SU-DHL-6 (cell line): ENCODE measurements around the gene MYH16.

ENCODE experiments used
- H2AFZ ChIP-seq: fragments of 200-600 bp; sonication (generic); 2 replicates; pipeline ENCODE4 v1.6.1; 2014; ENCODE audit warnings: low read depth, mild to moderate bottlenecking, moderate library complexity, mixed read lengths, antibody characterized with exemption, low read length; ENCODE audit not compliant: severe bottlenecking
- H3F3A ChIP-seq: fragments of 200-600 bp; shearing (Covaris generic); 2 replicates; pipeline ENCODE4 v1.6.0; 2016; ENCODE audit warnings: antibody characterized with exemption, mild to moderate bottlenecking; ENCODE audit not compliant: insufficient read depth
- H3K27ac ChIP-seq: fragments of 200-600 bp; sonication (generic); 2 replicates; pipeline ENCODE4 v1.5.1; 2016; ENCODE audit warnings: low read depth, mild to moderate bottlenecking, low read length, moderate library complexity, mixed read lengths
- H3K27me3 ChIP-seq: fragments of 200-600 bp; sonication (generic), shearing (Covaris generic); 2 replicates; pipeline ENCODE4 v1.6.0; 2014; ENCODE audit warnings: mild to moderate bottlenecking, low read length
- H3K36me3 ChIP-seq: fragments of 200-600 bp; sonication (generic); 2 replicates; pipeline ENCODE4 v1.6.1; 2014; ENCODE audit warnings: mild to moderate bottlenecking, low read length, mixed read lengths
- H3K4me2 ChIP-seq: fragments of 300-600, 200-600 bp; shearing (Covaris generic), sonication (generic); 2 replicates; pipeline ENCODE4 v1.6.0; 2014; ENCODE audit warnings: low read length, low read depth, mild to moderate bottlenecking; ENCODE audit not compliant: poor library complexity, severe bottlenecking
- H3K4me3 ChIP-seq: fragments of 200-600 bp; sonication (generic); 2 replicates; pipeline ENCODE4 v1.5.1; 2014; ENCODE audit warnings: antibody characterized with exemption, low read length, mild to moderate bottlenecking, mixed read lengths; ENCODE audit not compliant: insufficient read depth, poor library complexity, severe bottlenecking
- H3K79me2 ChIP-seq: fragments of 200-600 bp; sonication (generic); 2 replicates; pipeline ENCODE4 v1.6.1; 2014; ENCODE audit warnings: mild to moderate bottlenecking, low read length, moderate library complexity; ENCODE audit not compliant: insufficient read depth
- H3K9ac ChIP-seq: fragments of 200-600 bp; sonication (generic); 2 replicates; pipeline ENCODE4 v1.7.0; 2014; ENCODE audit warnings: mild to moderate bottlenecking, low read length
- H3K9me2 ChIP-seq: fragments of 200-600 bp; sonication (generic); replicated peaks from 2 replicates; pipeline ENCODE4 v1.6.1; 2014; ENCODE audit warnings: low read length; ENCODE audit not compliant: insufficient read depth
- H3K9me3 ChIP-seq: fragments of 200-600 bp; sonication (generic); 2 replicates; pipeline ENCODE4 v1.6.1; 2014; ENCODE audit warnings: low read length, mixed read lengths; ENCODE audit not compliant: insufficient read depth
- H4K20me1 ChIP-seq: fragments of 200-600 bp; sonication (generic); 2 replicates; pipeline ENCODE4 v1.6.1; 2014; ENCODE audit warnings: low read depth, mild to moderate bottlenecking, antibody characterized with exemption, low read length, moderate library complexity, mixed read lengths
- EZH2phosphoT487 ChIP-seq: fragments of 200-600 bp; sonication (generic), shearing (Covaris generic); conservative IDR thresholded peaks from 2 replicates; pipeline ENCODE4 v1.6.1; 2018; ENCODE audit warnings: mild to moderate bottlenecking, antibody characterized with exemption, low read length, moderate library complexity, mixed read lengths
- TF ChIP-seq, protein P1 (sequence below): fragments of 200-600 bp; sonication (generic); IDR thresholded peaks from one replicate; pipeline ENCODE4 v1.5.1; 2017; ENCODE audit warnings: antibody characterized with exemption, mild to moderate bottlenecking, low read length, moderate library complexity; ENCODE audit not compliant: insufficient read depth, poor library complexity, severe bottlenecking

The MYH16 gene

DNA sequence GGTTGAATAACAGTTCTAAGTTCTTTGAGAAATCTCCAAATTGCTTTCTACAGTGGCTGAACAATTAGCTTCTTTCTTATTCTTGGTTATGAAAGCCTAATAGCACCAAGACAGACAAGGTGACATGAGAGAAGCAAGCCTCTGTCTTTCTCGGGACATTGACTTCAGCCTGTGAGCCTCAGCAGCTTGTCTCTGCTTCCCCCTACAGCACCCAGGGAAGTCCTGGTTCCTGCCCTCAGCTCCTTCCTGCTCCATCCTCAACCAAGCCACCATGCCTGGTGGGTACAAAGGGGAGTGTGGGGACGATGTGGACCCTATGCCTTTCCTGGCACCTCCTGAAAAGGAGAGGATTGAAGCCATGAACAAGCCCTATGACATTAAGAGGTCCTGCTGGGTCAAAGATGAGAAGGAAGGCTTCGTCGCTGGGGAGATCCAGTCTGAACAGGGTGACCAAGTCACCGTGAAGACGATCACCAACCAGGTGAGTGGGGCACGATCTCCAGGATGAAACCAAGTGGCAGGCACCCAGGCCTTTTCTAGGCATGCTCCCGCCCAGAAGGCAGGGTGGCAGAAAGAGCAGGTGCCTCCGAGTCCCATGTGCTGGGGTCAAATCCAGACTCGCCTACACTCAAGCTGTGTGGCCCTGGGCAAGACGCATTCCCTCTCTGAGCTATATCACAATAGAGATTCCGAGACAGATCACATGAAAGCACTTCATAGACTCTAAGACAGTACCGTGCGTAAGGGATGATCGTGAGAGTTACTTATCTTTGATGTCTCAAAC is 33.9 kb upstream of the MYH16 start:
- Histone ChIP-seq H3K27ac (no peak overlapping the region), H2AFZ (no peak overlapping the region), H4K20me1 (no peaks in the 10 kb centered on the region), H3K36me3 (no peaks in the 10 kb centered on the region), H3K27me3 (no peaks in the 10 kb centered on the region), H3K9ac (no peak overlapping the region), H3F3A (no peaks in the 10 kb centered on the region), H3K9me3 (no peaks in the 10 kb centered on the region), H3K4me3 (no peak overlapping the region), H3K4me2 (no peak overlapping the region), H3K79me2 (no peaks in the 10 kb centered on the region), H3K9me2 (no peaks in the 10 kb centered on the region)
- TF ChIP-seq EZH2phosphoT487, result no peak
- TF ChIP-seq, protein P1, sequence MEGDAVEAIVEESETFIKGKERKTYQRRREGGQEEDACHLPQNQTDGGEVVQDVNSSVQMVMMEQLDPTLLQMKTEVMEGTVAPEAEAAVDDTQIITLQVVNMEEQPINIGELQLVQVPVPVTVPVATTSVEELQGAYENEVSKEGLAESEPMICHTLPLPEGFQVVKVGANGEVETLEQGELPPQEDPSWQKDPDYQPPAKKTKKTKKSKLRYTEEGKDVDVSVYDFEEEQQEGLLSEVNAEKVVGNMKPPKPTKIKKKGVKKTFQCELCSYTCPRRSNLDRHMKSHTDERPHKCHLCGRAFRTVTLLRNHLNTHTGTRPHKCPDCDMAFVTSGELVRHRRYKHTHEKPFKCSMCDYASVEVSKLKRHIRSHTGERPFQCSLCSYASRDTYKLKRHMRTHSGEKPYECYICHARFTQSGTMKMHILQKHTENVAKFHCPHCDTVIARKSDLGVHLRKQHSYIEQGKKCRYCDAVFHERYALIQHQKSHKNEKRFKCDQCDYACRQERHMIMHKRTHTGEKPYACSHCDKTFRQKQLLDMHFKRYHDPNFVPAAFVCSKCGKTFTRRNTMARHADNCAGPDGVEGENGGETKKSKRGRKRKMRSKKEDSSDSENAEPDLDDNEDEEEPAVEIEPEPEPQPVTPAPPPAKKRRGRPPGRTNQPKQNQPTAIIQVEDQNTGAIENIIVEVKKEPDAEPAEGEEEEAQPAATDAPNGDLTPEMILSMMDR, result no peak

DNA sequence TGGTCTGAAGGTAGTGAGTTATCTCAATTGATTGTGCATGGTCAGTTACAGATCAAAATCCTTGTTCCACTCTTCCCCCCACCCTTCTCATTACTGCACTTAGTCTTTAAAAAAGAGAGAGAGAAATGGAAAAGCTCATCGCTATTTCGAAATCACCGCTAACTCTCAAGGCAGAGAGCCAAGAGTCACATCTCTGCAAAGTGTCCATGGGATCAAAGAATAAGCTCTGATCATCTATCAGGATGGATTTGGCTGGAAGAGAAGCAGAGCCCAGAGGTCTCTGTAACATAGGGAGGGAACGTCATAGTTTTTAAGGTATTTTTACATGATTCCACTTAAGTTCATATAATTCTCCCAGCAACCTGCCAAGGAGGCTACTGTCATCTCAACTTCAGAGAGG is 30.0 kb upstream of the MYH16 start:
- Histone ChIP-seq H3K9me2 (no peaks in the 10 kb centered on the region), H3K4me3 (no peak overlapping the region), H3K9ac (no peak overlapping the region), H3F3A (no peaks in the 10 kb centered on the region), H3K4me2 (no peak overlapping the region), H4K20me1 (no peaks in the 10 kb centered on the region), H3K27me3 (no peaks in the 10 kb centered on the region), H2AFZ (no peak overlapping the region), H3K36me3 (no peaks in the 10 kb centered on the region), H3K9me3 (no peaks in the 10 kb centered on the region), H3K27ac (no peak overlapping the region), H3K79me2 (no peaks in the 10 kb centered on the region)
- TF ChIP-seq EZH2phosphoT487, result no peak
- TF ChIP-seq, protein P1, result no peak

DNA sequence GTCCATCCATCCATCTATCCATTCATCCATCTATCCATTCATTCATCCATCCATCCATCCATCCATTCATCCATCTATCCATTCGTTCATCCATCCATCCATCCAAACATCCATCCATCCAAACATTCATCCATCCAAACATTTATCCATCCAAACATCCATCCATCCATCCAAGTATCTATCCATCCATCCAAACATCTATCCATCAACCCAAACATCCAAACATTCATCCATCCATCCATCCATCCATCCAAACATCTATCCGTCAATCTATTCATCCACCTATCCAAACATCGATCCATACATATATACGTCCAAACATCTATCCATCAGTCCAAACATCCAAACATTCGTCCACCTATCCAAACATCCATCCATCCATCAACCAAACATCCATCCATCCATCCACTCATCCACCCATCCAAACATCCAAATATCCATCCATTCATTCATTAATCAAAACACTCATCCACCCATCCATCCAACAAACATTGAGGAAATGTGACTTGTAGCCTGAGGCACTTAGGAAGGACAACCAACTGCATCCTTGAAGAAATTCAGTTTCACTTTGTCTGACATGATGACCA is 28.8 kb upstream of the MYH16 start:
- Histone ChIP-seq H3K9me2 (no peaks in the 10 kb centered on the region), H3F3A (no peaks in the 10 kb centered on the region), H3K9ac (no peak overlapping the region), H3K27me3 (no peaks in the 10 kb centered on the region), H3K27ac (no peak overlapping the region), H3K79me2 (no peaks in the 10 kb centered on the region), H3K4me3 (no peak overlapping the region), H3K4me2 (no peak overlapping the region), H3K36me3 (no peaks in the 10 kb centered on the region), H3K9me3 (no peaks in the 10 kb centered on the region), H4K20me1 (no peaks in the 10 kb centered on the region), H2AFZ (no peak overlapping the region)
- TF ChIP-seq, protein P1, result no peak
- no peak for TF ChIP-seq EZH2phosphoT487
